K562 (cell line): ENCODE measurements around the gene XPOT. TPM values are rescaled to one million over a fixed set of nuclear protein-coding genes. Genes with fewer than 3 reads are reported as not detected.
A peak's percentile ranks its signal among the peaks of the same experiment; 100 is the strongest.

ENCODE experiments used
- ATF1 ChIP-seq, 2 experiments: fragments of 450-650 bp in 1 of 2; IDR thresholded peaks; 2 replicates each; pipeline ENCODE4 v1.6.1; 2016; ENCODE audit warnings: missing compliant biosample characterization in 1 of 2, missing genetic modification characterization in 1 of 2
- GATA2 ChIP-seq: sonication (generic); formaldehyde crosslinking; IDR thresholded peaks from 2 replicates; pipeline ENCODE4 v1.4.0; 2020; ENCODE audit warnings: mild to moderate bottlenecking, missing genetic modification reagents
- PCBP2 ChIP-seq: fragments of 200-400 bp; formaldehyde crosslinking; IDR thresholded peaks from 2 replicates; pipeline ENCODE4 v1.6.1; 2018; ENCODE audit warnings: low read length, low read depth, mild to moderate bottlenecking, moderate library complexity; ENCODE audit not compliant: poor library complexity, severe bottlenecking
- PML ChIP-seq: IDR thresholded peaks from 2 replicates; pipeline ENCODE4 v1.6.1; 2012; ENCODE audit warnings: low read length, inconsistent platforms
- POLR2A ChIP-seq: fragments of 450-650 bp; conservative IDR thresholded peaks from 2 replicates; pipeline ENCODE4 v1.6.1; 2016
- RFX5 ChIP-seq: IDR thresholded peaks from 2 replicates; pipeline ENCODE4 v1.6.1; 2011; ENCODE audit warnings: low read depth, mild to moderate bottlenecking, improper control_type of control experiment, low read length
- SAP30 ChIP-seq: fragments of 200-600 bp; sonication (generic); IDR thresholded peaks from 2 replicates; pipeline ENCODE4 v1.6.1; 2012; ENCODE audit warnings: borderline replicate concordance, low read depth, mild to moderate bottlenecking, moderate library complexity, low read length, control low read depth, inconsistent platforms; ENCODE audit not compliant: insufficient read depth, poor library complexity, severe bottlenecking
- SIN3A ChIP-seq, 2 experiments: fragments of 150-350 bp in 1 of 2; IDR thresholded peaks; 2 replicates each; pipeline ENCODE4 v1.6.1; 2011 to 2016; ENCODE audit warnings: borderline replicate concordance in 2 of 2, low read depth in 2 of 2, low read length in 2 of 2, mild to moderate bottlenecking in 2 of 2, moderate library complexity in 2 of 2; ENCODE audit not compliant: control insufficient read depth in 1 of 2
- TRIM28 ChIP-seq: fragments of 450-650 bp; IDR thresholded peaks from 2 replicates; pipeline ENCODE4 v1.6.1; 2017
- ZNF124 ChIP-seq: sonication (generic); formaldehyde crosslinking; IDR thresholded peaks from 2 replicates; pipeline ENCODE4 v1.8.1; 2022; ENCODE audit warnings: missing genetic modification reagents
- ZNF668 ChIP-seq: fragments of 250-450 bp; sonication (Bioruptor Pico); IDR thresholded peaks from 2 replicates; pipeline ENCODE4 v1.8.0; 2022; ENCODE audit warnings: mild to moderate bottlenecking, inconsistent platforms
- polyA plus RNA-seq, 8 experiments: library from polyadenylated mRNA; depleted of rRNA in 4 of 8; stranded (reverse) in 5 of 8; unstranded in 3 of 8; fragments of >200 nt; fragmentation: Nextera tagmentation in 2 of 8; fragmentation: Illumina TruSeq in 1 of 8; extraction: Ambion mirVana in 2 of 8; extraction: Trizol in 1 of 8; gene quantifications; 2 replicates each; pipeline versions ENCODE4 v1.2.1 to v1.2.3, GENCODE V29; 2011 to 2014; ENCODE audit warnings: inconsistent platforms in 1 of 8, missing spikeins in 1 of 8
- total RNA-seq, 7 experiments: library from RNA; depleted of rRNA in 6 of 7; stranded (reverse); fragments of >200 nt in 6 of 7; fragmentation: Illumina TruSeq in 2 of 7; extraction: Trizol in 2 of 7; gene quantifications; 2 replicates each; pipeline versions ENCODE4 v1.2.1 to v1.2.3, GENCODE V29; 2011 to 2021; ENCODE audit warnings: low replicate concordance in 1 of 7
- TF ChIP-seq, protein P1 (sequence below): fragments of 450-650 bp; formaldehyde crosslinking; IDR thresholded peaks from 2 replicates; pipeline ENCODE4 v1.4.0; 2020; ENCODE audit warnings: mild to moderate bottlenecking, moderate library complexity
- TF ChIP-seq, protein P2 (sequence below): conservative IDR thresholded peaks from 2 replicates; pipeline ENCODE4 v1.6.1; 2011; ENCODE audit warnings: low read depth, mild to moderate bottlenecking, low read length; ENCODE audit not compliant: control insufficient read depth
- TF ChIP-seq, protein P3 (sequence below): fragments of 150-350 bp; IDR thresholded peaks from 2 replicates; pipeline ENCODE4 v1.6.1; 2014; ENCODE audit warnings: low read depth, mild to moderate bottlenecking, low read length, borderline replicate concordance
- TF ChIP-seq, protein P4 (sequence below): sonication (generic); formaldehyde crosslinking; IDR thresholded peaks from 2 replicates; pipeline ENCODE4 v1.4.0; 2020; ENCODE audit warnings: mild to moderate bottlenecking, missing genetic modification reagents
- TF ChIP-seq, protein P5 (sequence below): fragments of 450-650 bp; IDR thresholded peaks from 2 replicates; pipeline ENCODE4 v1.7.0; 2016; ENCODE audit warnings: borderline replicate concordance

XPOT gene
- total and polyA plus RNA-seq, 9 of the 15 experiments (the other 6 are each of a cell fraction or from before 2014, with no cell fraction given) = 26.2 to 192 (median 102) TPM

DNA sequence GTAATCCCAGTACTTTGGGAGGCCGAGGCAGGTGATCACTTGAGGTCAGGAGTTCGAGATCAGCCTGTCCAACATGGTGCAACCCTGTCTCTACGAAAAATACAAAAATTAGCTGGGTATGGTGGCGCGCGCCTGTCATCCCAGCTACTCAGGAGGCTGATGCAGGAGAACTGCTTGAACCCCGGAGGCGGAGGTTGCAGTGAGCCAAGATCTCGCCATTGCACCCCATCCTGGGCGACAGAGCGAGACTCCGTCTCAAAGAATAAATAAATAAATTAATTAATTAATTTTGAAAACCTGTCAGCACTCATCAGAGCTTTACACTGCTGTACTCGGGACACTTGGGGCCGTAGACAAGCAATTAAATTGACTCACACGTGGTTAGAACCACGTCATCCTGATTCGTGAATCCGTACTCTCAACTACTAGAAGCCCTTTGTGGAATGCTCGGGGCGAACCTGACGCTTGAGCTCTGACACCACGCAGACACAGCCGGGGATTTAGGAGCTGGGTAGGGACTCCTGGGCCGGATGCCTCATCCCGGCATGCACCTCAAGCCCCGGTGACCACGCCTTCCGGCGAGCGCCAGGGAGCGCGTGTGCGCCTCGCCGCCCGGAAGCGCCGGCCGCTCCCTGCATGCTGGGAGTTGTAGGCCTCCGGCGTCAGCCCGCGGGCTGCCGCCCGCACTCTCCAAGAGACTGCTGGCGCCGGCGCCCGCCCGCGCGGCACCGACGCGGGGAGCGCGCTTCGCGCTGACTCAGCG, at the start of gene XPOT (continued):
- TF ChIP-seq, protein P1, sequence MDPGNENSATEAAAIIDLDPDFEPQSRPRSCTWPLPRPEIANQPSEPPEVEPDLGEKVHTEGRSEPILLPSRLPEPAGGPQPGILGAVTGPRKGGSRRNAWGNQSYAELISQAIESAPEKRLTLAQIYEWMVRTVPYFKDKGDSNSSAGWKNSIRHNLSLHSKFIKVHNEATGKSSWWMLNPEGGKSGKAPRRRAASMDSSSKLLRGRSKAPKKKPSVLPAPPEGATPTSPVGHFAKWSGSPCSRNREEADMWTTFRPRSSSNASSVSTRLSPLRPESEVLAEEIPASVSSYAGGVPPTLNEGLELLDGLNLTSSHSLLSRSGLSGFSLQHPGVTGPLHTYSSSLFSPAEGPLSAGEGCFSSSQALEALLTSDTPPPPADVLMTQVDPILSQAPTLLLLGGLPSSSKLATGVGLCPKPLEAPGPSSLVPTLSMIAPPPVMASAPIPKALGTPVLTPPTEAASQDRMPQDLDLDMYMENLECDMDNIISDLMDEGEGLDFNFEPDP (CRISPR knock-in tag) = no peak
- TF ChIP-seq RFX5 (no peak), ZNF124 (CRISPR knock-in tag) (no peak), POLR2A (peak; percentile 88), PML (peak; percentile 44; the same call in 1 of the 2 replicates), ATF1 (CRISPR knock-in tag; IDR thresholded peaks at IDR 0.05) (no peak; the same call in 1 of the 2 replicates), ATF1 (tag; IDR thresholded peaks at IDR 0.05) (peak; percentile 72), ZNF668 (CRISPR knock-in tag) (no peak), PCBP2 (no peak), TRIM28 (no peak), GATA2 (CRISPR knock-in tag) (no peak), SIN3A (IDR thresholded peaks at IDR 0.05; ENCODE audit: borderline replicate concordance in 2 of 2, control insufficient read depth in 1 of 2, low read depth in 2 of 2, low read length in 2 of 2) (peak in 1 of 2 experiments; percentile 62; a peak in 1 of 4 replicates), SAP30 (no peak)
- TF ChIP-seq, protein P2, sequence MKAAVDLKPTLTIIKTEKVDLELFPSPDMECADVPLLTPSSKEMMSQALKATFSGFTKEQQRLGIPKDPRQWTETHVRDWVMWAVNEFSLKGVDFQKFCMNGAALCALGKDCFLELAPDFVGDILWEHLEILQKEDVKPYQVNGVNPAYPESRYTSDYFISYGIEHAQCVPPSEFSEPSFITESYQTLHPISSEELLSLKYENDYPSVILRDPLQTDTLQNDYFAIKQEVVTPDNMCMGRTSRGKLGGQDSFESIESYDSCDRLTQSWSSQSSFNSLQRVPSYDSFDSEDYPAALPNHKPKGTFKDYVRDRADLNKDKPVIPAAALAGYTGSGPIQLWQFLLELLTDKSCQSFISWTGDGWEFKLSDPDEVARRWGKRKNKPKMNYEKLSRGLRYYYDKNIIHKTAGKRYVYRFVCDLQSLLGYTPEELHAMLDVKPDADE = peak; percentile 98
- TF ChIP-seq, protein P3, sequence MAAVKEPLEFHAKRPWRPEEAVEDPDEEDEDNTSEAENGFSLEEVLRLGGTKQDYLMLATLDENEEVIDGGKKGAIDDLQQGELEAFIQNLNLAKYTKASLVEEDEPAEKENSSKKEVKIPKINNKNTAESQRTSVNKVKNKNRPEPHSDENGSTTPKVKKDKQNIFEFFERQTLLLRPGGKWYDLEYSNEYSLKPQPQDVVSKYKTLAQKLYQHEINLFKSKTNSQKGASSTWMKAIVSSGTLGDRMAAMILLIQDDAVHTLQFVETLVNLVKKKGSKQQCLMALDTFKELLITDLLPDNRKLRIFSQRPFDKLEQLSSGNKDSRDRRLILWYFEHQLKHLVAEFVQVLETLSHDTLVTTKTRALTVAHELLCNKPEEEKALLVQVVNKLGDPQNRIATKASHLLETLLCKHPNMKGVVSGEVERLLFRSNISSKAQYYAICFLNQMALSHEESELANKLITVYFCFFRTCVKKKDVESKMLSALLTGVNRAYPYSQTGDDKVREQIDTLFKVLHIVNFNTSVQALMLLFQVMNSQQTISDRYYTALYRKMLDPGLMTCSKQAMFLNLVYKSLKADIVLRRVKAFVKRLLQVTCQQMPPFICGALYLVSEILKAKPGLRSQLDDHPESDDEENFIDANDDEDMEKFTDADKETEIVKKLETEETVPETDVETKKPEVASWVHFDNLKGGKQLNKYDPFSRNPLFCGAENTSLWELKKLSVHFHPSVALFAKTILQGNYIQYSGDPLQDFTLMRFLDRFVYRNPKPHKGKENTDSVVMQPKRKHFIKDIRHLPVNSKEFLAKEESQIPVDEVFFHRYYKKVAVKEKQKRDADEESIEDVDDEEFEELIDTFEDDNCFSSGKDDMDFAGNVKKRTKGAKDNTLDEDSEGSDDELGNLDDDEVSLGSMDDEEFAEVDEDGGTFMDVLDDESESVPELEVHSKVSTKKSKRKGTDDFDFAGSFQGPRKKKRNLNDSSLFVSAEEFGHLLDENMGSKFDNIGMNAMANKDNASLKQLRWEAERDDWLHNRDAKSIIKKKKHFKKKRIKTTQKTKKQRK = no peak
- TF ChIP-seq, protein P4, sequence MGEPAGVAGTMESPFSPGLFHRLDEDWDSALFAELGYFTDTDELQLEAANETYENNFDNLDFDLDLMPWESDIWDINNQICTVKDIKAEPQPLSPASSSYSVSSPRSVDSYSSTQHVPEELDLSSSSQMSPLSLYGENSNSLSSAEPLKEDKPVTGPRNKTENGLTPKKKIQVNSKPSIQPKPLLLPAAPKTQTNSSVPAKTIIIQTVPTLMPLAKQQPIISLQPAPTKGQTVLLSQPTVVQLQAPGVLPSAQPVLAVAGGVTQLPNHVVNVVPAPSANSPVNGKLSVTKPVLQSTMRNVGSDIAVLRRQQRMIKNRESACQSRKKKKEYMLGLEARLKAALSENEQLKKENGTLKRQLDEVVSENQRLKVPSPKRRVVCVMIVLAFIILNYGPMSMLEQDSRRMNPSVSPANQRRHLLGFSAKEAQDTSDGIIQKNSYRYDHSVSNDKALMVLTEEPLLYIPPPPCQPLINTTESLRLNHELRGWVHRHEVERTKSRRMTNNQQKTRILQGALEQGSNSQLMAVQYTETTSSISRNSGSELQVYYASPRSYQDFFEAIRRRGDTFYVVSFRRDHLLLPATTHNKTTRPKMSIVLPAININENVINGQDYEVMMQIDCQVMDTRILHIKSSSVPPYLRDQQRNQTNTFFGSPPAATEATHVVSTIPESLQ (CRISPR knock-in tag) = no peak
- TF ChIP-seq, protein P5, sequence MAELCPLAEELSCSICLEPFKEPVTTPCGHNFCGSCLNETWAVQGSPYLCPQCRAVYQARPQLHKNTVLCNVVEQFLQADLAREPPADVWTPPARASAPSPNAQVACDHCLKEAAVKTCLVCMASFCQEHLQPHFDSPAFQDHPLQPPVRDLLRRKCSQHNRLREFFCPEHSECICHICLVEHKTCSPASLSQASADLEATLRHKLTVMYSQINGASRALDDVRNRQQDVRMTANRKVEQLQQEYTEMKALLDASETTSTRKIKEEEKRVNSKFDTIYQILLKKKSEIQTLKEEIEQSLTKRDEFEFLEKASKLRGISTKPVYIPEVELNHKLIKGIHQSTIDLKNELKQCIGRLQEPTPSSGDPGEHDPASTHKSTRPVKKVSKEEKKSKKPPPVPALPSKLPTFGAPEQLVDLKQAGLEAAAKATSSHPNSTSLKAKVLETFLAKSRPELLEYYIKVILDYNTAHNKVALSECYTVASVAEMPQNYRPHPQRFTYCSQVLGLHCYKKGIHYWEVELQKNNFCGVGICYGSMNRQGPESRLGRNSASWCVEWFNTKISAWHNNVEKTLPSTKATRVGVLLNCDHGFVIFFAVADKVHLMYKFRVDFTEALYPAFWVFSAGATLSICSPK = no peak
